ENCODE measurements around the gene LASP1NB.

Gene LASP1NB

DNA sequence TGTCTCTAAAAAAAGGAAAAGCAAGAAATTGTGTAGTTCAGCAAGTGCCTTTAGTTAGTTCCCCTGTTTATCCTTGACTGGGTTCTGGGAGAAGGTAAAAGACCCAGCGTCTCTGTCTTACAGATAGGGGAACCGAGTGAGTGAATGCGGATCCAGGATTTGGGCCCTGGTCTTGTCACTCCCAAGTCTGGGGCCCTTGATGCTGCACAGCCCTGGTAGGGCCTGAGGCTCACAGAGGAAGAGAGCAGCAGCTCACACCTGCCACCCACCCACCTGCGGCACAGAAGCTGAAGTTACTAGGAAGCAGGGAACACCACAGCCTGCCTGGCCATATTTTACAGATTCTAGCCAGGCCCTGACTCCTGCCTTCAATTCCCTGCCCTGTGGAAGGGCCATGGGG is 33.3 kb upstream of the LASP1NB start:
- TF ChIP-seq CTCF (IDR thresholded peaks at IDR 0.05): no peak
- no peak for TF ChIP-seq POLR2AphosphoS5 (IDR thresholded peaks at IDR 0.05)
- TF ChIP-seq POLR2A (IDR thresholded peaks at IDR 0.05): no peak
- TF ChIP-seq EP300 (IDR thresholded peaks at IDR 0.05): no peak
- Histone ChIP-seq H3K27me3 (no peaks in the 10 kb centered on the region), H3K4me1 (peaks cover 47 to 64% (median 50%) of the 10 kb centered on the region in 4 donors), H3K36me3 (peaks cover 12 to 84% (median 53%) of the 10 kb centered on the region in 4 donors), H3K9me3 (no peaks in the 10 kb centered on the region), H3K27ac (peak overlapping the region in 2 of 4 donors; percentile 5 to 79), H3K4me3 (no peak overlapping the region)
- DNase-seq (no peak), ATAC-seq (ENCODE audit: low FRiP score in 2 of 2) (no peak)
- 82 to 87% methylated on average over 4 of the region's 4 CpGs for WGBS, 2 donors

GRCh38 chr17:38892620-38893019 is 32.8 kb upstream of the LASP1NB start:
- H3K27me3 ChIP-seq: no peaks in the 10 kb centered on the region
- WGBS, 2 donors: 83 to 84% methylated on average over 9 to 13 of the region's 13 CpGs
- no peak for DNase-seq
- peak overlapping the region in 2 of 4 donors; percentile 74 to 79 for H3K27ac ChIP-seq
- no peak for ATAC-seq (ENCODE audit: low FRiP score in 2 of 2)
- H3K36me3 ChIP-seq: peaks cover 12 to 84% (median 54%) of the 10 kb centered on the region in 4 donors
- H3K4me3 ChIP-seq: no peak overlapping the region
- peaks cover 47 to 70% (median 52%) of the 10 kb centered on the region in 4 donors for H3K4me1 ChIP-seq
- no peaks in the 10 kb centered on the region for H3K9me3 ChIP-seq
- TF ChIP-seq POLR2AphosphoS5 (IDR thresholded peaks at IDR 0.05) (no peak), POLR2A (IDR thresholded peaks at IDR 0.05) (no peak), CTCF (IDR thresholded peaks at IDR 0.05) (no peak), EP300 (IDR thresholded peaks at IDR 0.05) (no peak)

- Histone ChIP-seq H3K27me3 (no peaks in the 10 kb centered on the region), H3K4me3 (no peak overlapping the region), H3K27ac (peak overlapping the region; percentile 64 to 79 (median 72)), H3K36me3 (peaks cover 12 to 84% (median 50%) of the 10 kb centered on the region in 4 donors), H3K9me3 (no peaks in the 10 kb centered on the region), H3K4me1 (peaks cover 48 to 73% (median 54%) of the 10 kb centered on the region in 4 donors)
- DNase-seq (no peak), ATAC-seq (ENCODE audit: low FRiP score in 2 of 2) (no peak)
- 66 to 91% methylated on average over 5 of the region's 5 CpGs for WGBS, 2 donors
- TF ChIP-seq EP300 (IDR thresholded peaks at IDR 0.05) (no peak), POLR2AphosphoS5 (IDR thresholded peaks at IDR 0.05) (no peak), POLR2A (IDR thresholded peaks at IDR 0.05) (no peak), CTCF (IDR thresholded peaks at IDR 0.05) (no peak)
These were observed 32.3 kb upstream of the LASP1NB start for GRCh38 chr17:38893113-38893512.

GRCh38 chr17:38893607-38894006 is 31.8 kb upstream of the LASP1NB start:
- no peaks in the 10 kb centered on the region for H3K9me3 ChIP-seq
- H3K36me3 ChIP-seq: peaks cover 12 to 85% (median 49%) of the 10 kb centered on the region in 4 donors
- no peaks in the 10 kb centered on the region for H3K27me3 ChIP-seq
- H3K4me1 ChIP-seq: peaks cover 53 to 74% (median 59%) of the 10 kb centered on the region in 4 donors
- 31% methylated on average over 5 to 6 of the region's 6 CpGs for WGBS, 2 donors
- DNase-seq (no peak), ATAC-seq (ENCODE audit: low FRiP score in 2 of 2) (peak in 1 of 2 donors; percentile 13)
- H3K27ac ChIP-seq: peak overlapping the region; percentile 64 to 79 (median 72)
- H3K4me3 ChIP-seq: no peak overlapping the region
- TF ChIP-seq POLR2A (IDR thresholded peaks at IDR 0.05): no peak
- no peak for TF ChIP-seq POLR2AphosphoS5 (IDR thresholded peaks at IDR 0.05)
- no peak for TF ChIP-seq CTCF (IDR thresholded peaks at IDR 0.05)

DNA sequence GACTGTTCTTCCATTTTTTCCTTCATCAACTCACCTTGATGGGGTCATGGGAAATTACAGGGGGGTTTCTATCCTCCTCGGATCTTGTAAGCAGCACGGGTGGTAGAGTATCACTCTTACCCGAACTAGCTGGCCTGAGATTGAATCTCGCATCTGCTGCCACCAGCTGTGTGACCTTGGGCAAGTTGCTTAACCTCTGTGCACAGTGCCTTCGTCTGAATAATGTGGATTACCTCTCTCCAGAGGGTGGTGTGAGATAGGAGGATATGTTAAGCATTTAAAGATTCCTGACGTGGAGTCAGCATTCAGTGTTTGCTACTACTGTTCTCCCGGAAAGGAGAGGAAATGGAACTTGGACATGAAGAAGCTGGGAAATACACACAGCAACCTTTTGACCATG is 31.1 kb upstream of the LASP1NB start:
- DNase-seq (no peak), ATAC-seq (ENCODE audit: low FRiP score in 2 of 2) (no peak)
- Histone ChIP-seq H3K27me3 (no peaks in the 10 kb centered on the region), H3K36me3 (peaks cover 12 to 90% (median 54%) of the 10 kb centered on the region in 4 donors), H3K9me3 (no peaks in the 10 kb centered on the region), H3K4me1 (peaks cover 60 to 80% (median 66%) of the 10 kb centered on the region in 4 donors), H3K4me3 (no peak overlapping the region), H3K27ac (peak overlapping the region; percentile 64 to 79 (median 72))
- TF ChIP-seq POLR2A (IDR thresholded peaks at IDR 0.05): no peak
- TF ChIP-seq CTCF (IDR thresholded peaks at IDR 0.05): no peak
- no peak for TF ChIP-seq POLR2AphosphoS5 (IDR thresholded peaks at IDR 0.05)
- TF ChIP-seq EP300 (IDR thresholded peaks at IDR 0.05): no peak
- WGBS, 2 donors: 43 to 54% methylated on average over 7 of the region's 7 CpGs

Data from upper lobe of left lung (tissue), 6 donors.